GM21619 (cell line): ENCODE results near the gene ABCG1.
A peak's percentile ranks its signal among the peaks of the same experiment; 100 is the strongest.

ENCODE experiments used
- ATAC-seq: cut with Tn5 transposase; IDR thresholded peaks from one replicate; pipeline ENCODE4 v1.9.1; 2021; ENCODE audit not compliant: unreplicated experiment

Gene ABCG1

DNA sequence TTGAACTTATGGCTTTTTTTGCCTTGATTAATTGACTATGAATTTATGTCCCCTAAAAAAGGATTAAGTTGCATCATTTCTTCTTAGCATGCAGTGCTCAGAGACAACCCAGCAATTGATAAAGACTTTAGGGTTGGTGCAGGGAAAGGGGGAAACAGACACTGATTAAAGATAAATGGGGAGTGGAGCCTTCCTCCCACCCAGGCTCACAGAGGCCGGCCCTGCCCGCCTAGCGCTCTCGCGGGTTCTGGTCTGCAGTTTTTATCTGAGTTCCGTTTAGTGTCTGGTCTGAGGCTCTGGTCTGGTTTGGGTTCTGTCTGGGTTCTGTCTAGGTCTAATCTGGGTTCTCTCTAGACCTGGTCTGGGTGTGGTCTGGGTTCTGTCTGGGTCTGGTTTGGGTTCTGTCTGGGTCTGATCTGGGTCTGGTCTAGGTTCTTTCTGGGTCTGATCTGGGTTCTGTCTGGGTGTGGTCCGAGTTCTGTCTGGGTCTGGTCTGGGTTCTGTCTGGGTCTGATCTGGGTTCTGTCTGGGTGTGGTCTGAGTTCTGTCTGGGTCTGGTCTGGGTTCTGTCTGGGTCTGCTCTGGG is 48.1 kb downstream of the ABCG1 start:
- no peak for ATAC-seq

DNA sequence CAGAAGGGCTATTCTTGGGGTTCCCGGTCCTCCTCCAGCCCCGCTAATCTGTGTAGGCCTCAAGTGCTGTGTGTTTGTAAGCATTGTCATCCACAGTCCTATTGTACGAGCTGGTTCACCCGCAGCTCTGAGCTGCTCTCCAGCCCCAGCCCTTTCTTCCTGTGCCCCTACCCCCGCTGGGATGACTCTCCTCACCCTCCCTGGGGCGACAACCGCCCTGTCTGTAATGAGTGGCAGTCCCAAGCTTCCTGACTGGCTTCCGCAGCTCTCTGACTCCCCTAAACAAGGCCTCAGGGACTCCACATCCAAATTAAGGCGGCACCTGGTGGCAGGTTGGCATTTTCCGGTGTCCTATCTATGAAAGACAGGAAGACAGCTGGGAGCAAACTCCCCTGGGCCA is 50.4 kb downstream of the ABCG1 start:
- ATAC-seq = no peak

DNA sequence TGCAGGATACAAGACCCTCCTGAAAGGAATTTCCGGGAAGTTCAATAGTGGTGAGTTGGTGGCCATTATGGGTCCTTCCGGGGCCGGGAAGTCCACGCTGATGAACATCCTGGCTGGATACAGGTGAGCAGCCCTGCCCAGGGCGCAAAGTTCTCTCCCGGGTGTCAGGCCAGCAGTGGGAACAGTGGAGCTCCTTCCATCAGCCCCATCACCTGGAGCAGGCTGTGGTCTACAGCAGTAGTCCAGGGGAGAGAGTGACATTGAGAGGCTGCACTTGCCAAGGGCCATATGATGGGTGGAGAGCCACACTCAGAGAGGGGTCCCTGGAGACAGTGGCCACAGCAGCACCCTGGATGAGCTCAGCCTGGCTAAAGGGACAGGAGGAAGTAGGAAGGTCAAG is 52.1 kb downstream of the ABCG1 start:
- no peak for ATAC-seq

DNA sequence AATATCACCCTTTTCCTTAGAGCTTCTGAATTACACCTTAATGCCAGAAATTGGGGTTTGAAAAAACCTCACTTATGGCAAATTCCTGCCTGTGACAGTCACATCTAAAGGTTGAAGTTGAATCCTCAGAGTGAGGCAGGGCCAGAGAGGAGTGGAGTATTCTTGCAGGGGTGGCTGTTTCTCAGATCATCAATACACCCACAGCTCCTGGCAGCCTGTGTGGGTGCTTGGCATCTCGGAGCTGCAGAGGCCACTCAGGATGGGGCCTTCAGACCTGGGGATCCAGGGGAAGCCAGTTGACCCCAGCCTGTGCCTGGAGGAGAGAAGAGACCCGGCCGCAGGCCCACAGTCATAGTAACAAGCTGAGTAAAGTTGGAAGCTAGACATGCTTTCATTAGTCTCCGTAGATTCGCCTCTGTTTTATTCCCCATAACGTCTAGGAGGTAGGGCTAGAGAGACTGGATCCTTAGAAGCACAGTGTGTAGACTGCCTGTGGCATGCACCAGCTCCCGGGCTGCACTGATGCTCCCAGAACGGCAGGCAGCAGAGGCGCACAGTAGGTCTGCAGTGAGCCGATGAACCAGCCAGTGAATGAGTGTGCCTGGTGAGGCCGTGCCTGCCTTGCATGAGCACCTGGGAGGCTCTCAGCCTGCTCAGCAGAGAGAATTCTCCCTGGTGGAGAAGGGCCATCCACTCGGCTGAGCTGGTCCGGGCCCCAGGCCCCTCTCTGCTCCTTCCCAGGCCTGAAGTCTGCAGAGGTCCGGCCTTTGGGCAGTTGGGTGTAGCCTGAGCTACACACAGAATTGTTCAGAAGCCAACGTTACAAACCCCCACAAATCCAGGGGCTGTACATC is 53.4 kb downstream of the ABCG1 start:
- no peak for ATAC-seq

DNA sequence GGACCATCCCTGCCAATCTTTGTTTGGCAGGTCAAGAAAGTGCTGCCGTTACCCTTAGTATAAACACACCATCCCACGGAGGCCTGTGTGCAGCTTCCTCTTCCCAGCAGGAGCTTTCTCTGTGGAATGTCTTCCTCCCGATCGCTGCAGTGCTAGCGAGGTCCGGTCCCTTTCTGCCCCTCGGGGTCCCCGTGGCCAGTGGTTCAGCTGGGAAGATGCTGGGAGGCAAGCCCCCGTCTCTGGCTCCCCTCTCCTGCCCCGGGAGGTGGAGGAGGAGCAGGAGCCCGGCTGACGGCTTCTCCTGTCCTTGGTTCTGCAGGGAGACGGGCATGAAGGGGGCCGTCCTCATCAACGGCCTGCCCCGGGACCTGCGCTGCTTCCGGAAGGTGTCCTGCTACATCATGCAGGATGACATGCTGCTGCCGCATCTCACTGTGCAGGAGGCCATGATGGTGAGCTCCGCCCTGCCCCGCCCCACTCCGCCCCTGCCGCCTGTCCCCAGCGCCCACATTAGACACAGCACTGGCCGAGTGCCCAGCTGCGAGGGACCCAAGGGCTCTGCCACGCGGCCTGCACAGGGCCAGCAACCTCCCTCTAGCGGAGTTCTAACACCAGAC is 54.2 kb downstream of the ABCG1 start:
- no peak for ATAC-seq

DNA sequence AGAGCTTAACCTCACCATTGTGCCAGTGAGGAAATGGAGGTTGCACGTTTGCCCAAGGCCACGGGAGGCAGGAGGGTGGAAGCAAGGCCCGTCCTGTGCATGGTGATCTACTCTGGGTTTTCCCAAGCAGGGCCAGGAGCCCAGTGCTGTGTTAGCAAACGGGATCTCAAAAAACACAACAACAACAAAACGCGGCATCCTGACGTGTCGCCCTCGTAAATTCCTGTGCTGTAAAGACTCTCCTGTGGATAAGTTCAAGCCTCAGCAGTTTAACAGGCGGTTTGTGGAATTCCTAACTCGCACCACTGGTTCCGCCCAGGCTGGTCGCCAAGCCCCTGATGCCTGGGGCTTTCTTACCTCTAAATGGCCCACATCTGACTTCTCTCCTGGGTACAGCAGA is 57.1 kb downstream of the ABCG1 start:
- no peak for ATAC-seq

DNA sequence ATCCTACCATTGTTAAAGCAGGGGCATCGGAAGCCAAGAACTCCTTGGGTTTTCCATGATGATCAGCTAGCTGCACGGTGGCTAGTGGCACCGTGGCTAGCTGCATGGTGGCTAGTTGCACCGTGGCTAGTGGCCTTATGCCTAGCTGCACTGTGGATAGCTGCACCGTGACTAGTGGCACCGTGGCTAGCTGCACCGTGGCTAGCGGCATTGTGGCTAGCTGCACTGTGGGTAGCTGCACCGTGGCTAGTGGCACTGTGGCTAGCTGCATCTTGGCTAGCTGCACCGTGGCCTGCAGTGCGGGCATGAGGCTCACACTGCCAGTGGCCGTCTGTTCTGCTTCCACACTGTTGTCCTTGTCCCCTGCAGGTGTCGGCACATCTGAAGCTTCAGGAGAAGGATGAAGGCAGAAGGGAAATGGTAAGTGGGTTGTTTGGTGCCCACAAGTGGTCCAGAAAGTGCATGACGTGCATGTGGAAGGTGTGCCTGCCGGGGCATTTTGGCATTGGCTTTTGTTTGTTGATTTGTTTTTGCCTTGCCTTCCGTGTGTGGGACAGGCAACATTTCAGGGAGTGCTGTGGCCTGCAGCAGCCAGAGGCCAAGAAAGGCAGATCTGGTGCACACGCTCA is 57.7 kb downstream of the ABCG1 start:
- no peak for ATAC-seq

DNA sequence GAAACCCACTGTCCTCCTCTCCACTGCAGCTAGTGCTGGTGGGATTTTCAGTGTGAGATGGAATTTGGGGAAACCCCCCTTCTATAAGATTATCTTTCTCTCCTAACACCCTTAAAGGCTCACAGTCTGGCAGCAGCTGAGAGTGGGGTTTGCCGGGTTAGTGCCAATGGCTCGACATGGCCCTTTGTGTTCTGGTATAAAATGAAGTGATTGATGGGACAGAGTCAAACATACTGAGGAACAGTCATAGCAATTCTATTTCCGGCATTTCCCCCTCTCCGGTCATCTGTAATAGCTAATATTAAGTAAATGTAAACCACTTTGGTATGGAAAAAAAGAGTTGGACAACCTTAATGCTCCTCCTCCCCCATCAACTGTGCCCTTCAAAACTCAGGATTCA is 58.7 kb downstream of the ABCG1 start:
- ATAC-seq = no peak

DNA sequence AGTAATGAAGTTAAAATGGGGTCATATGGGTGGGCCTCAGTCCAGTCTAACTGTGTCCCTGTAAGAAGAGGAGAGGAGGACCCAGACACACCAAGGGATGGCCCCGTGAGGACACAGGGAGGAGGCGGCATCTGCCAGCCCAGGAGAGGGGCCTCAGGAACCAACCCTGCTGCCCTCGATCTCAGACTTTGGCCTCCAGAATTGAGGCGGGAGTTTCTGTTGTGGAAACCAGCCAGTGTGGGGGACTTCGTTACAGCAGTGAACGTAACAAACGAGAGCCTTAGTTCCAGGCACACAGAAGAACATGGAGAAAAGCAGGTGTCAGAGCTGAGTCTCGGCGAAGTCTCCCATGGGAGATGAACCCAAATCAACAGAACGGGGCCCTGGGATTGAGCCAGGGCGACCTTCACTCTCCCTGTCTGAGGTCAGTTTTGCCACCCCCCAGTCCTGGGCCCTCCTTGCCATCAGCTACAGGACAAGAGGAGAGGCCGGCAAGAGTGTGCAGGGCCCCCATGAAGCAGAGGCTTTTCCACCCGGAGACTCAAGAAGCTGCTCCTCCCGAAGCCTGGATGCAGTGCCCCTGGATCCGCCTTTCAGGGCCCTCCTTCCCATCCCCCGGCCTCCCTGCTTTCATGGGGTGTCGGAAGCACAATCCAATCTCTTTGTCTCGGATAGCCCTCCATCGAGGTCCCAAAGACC is 59.7 kb downstream of the ABCG1 start:
- ATAC-seq = no peak

DNA sequence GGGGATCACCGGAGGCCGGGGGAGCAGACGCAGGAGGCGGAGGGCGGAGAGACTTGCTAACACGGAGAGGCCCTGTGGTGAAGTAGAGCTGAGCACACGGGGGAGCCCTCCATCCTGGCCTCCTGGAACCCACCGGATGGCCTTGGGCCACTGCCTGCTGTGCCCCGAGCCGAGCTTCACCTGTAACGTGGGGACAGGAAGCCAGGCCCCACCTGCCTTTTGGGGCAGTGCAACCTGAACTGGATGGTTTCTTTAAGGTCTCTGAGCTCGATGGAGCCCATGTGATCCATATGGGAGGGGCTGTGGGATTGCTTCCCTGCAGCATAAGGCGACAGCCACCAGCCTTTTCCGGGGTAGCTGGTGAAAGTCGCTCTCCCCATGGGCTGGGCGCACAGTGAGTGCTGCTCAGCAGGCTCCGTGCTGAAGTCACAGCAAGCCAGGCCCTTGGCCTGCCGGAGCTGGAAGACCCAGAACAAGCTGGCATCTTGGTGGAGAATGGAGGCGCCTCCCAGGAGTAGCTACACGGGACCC is 60.5 kb downstream of the ABCG1 start:
- ATAC-seq = no peak

DNA sequence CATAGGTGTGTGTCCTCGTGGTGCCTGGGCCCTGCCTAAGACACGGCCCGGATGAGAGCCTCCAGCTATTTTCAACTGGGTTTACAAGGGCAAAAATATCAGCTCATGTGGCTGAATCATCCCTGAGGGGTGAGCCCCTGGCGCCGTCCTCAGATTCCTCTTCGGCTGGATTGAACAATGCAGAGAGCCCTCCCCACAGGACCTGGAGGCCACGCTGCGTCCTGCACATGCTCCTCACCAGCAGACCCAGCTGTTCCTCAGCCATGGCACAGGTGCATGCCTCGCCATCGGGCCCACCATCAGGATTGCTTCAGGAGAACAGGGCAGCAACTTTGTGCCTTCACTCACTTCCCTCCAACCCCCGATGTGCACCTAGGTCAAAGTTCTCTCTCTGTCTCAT is 60.9 kb downstream of the ABCG1 start:
- no peak for ATAC-seq

DNA sequence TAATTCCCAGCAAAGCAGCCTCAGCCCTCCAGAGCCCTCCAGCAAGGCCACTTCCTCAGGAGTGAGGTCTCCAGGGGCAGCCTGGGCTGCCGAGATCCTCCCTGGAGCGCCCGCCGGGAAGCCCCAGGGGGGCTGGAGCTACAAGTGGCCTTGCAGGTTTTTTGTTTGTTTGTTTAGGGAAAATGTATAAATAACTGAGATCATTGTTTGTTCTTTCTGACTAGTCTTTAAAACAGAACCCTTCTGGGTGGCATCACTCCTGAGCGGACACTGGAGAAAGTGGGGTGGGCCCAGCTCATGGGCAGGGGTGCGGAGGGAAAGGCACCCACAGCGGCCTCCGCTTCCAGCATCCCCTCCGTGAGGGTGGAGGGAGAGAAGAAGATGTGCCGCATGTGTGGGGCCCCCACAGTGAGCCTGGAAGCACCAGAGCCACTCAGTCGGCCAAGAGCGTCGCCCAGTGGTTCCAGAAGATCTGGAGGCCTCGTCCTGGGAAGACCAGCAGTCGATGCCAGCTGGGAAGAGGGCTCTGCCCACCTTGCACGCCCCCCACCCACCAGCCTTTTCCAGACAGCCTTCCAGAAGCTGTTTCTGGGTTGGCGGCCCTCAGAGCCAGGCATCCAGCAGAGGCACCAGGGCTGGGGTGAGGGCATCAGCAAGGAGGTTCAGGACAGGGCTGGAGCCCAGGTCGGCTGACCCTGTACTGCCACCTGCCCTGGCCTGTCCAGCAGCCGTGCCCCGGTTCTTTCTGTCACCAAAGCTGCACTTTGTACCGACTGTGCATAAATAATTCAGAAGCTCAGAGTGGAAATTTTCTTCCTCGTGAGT is 61.6 kb downstream of the ABCG1 start:
- ATAC-seq = no peak

DNA sequence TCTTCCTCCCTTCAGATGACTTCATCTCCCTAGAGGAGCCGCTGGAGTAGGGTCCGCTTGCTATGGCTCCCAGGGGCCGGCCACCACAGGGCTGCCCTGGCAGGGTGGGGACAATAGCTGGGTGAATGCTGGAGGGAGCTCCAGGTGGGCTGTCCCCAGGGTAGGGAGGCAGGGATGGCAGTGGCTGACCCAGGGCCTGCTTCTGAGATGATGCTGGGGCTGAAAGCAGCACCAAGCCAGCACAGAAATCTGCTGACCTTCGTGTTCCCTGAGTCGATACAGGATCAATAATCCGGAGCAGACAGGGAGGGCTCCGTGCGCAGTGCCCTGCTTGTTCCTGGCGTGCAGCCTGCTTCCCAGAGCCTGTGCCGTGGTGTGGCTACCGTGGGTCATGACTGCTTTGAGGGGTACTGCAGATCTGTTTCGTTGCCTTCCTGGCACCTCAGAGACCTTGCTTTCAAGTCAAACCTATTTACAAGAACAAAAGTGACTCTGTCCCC is 62.3 kb downstream of the ABCG1 start:
- ATAC-seq = no peak

DNA sequence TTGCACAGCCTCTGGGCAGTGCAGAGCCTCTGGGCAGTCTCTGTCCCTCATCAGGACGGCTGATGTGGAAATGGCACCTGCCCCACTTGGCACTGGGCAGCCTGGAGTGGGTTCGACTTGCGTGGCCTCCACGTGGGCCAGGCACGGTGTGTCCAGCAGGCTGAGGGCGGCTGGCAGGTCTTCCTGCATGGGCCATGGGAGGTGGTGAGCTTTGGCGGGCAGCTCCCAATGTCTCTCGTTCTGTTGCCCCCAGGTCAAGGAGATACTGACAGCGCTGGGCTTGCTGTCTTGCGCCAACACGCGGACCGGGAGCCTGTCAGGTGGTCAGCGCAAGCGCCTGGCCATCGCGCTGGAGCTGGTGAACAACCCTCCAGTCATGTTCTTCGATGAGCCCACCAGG is 63.1 kb downstream of the ABCG1 start:
- ATAC-seq = no peak

DNA sequence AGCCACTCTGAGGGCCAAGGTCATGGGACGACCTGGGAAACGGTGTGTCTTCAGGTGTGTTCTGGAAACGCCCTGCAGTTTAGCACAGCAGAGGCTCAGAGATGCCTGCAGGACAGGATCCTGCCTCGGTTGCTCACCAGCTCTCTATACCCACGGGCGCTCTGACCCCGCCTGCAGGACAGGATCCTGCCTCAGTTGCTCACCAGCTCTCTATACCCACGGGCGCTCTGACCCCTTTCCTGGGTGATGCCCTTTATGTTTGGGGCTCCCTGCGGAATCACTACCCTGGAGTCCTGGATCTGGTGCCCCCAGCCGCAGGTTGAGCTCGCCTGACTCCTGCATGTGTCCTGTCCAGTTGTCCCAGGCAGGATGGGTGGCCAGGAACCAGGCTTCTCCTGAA is 63.8 kb downstream of the ABCG1 start:
- ATAC-seq = no peak

DNA sequence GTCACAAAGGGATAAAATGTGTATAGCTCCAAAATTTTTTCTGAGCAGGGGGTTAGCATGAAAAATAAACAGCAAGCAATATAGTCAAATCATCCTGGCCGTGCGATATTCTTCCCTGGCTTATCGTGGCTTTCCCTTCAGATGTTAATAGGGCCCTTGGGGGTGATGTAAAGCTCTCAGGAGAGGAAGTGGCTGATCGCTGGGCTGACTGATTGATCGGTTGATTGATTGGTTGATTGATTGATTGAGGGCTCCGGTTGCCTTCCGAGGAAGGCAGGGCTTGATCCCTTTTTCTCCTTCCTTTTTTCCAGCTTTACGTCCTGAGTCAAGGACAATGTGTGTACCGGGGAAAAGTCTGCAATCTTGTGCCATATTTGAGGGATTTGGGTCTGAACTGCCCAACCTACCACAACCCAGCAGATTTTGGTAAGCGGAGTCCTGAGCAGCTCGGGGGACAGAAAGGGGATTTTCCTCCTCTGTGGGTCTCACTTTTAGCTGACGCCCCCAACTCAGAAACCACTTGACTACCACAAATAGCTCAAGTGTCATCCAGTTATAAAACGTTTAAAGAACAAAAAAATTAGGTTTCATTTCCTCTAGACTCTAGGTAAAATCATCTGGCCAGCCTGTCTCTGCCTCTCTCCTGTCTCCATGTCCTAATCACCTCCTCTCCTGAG is 66.8 kb downstream of the ABCG1 start:
- no peak for ATAC-seq

DNA sequence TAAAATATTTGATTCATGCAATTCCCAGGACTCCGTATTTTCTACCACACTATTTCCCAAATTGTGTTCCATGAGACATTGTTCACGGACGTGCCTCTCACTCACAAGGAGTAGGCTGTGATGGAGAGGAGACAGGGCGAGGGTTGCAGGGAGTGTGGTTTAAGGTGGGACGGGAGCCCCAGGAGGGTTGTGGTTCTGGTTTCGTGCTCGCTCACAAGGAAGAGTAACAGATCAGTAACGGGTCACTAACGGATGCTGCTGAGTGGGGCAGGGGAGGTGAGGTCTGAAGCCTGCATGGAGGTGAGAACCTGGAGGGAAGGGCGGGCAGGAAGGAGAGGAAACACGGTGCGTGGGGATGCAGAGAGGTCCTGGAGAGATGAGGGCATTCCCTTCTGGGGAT is 67.5 kb downstream of the ABCG1 start:
- peak; percentile 49 for ATAC-seq

DNA sequence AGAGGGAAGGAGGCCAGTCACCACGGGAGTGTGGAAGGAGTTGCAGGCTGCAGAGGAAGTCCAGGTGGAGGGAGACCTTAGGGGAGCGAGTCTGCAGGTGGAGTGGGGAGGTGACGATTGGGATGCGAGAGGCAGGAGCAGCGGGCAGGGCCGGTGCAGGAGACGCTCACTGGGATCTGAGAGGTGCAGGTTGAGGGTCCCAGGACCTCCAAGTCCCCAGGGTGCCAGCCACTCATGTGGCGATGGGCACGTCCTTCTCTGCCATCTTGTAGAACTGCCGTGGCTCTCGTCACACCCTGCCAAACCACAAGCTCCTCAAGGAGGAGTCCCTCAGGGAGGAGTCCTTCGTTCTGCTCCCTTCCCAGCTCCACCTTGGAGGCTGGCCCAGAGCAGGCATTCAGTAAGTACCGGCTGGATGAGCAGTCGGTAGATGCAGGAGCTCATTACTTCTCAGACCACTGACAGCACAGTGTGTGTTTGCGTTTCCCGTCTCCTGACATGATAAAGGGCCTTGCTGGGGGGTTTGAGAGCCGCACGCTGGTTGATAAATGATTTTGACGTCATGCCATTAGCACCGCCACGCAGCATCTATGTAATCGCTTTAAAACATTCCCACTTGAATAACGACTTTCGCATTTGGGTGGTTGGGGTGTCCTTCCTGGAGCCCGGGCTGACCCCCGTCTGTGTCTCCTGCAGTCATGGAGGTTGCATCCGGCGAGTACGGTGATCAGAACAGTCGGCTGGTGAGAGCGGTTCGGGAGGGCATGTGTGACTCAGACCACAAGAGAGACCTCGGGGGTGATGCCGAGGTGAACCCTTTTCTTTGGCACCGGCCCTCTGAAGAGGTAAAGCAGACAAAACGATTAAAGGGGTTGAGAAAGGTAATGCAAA is 68.5 kb downstream of the ABCG1 start:
- ATAC-seq = no peak
